ENCODE data around the gene TEX22. TPM values are rescaled to one million over a fixed set of nuclear protein-coding genes. Genes with fewer than 3 reads are reported as not detected.

Gene TEX22
- total RNA-seq, 1 donor = under 0.01 TPM

GRCh38 chr14:105439710-105440553, 41.6 kb downstream of the TEX22 start:
- TF ChIP-seq CTCF (IDR thresholded peaks at IDR 0.05; ENCODE audit: insufficient read depth, low read depth, low read length) = no peak
- no peak for DNase-seq (ENCODE audit: low read depth)
- no peak overlapping the region for H3K4me3 ChIP-seq (ENCODE audit: low read depth, low read length)

DNA sequence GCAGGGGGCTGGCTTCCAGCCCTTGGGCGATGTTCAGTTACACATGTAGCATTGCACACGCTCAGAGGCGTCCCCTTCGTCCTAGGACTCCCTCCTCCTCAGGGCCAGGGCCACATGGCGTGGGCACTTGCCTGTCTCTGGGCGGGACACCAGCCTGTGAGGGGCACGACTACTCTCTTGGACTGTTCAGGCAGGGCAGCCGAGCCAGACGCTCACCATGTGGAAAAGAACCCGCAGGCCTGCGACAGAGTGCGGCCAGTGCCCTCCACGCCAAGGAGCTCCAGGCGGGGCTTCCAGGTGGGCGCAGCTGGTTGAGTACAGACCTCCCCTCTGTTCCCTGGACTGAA, 42.2 kb downstream of the TEX22 start:
- H3K4me3 ChIP-seq (ENCODE audit: low read depth, low read length) = no peak overlapping the region
- no peak for TF ChIP-seq CTCF (IDR thresholded peaks at IDR 0.05; ENCODE audit: insufficient read depth, low read depth, low read length)
- DNase-seq (ENCODE audit: low read depth) = no peak

GRCh38 chr14:105440992-105441391, 42.7 kb downstream of the TEX22 start:
- no peak for DNase-seq (ENCODE audit: low read depth)
- TF ChIP-seq CTCF (IDR thresholded peaks at IDR 0.05; ENCODE audit: insufficient read depth, low read depth, low read length) = no peak
- H3K4me3 ChIP-seq (ENCODE audit: low read depth, low read length) = no peak overlapping the region

DNA sequence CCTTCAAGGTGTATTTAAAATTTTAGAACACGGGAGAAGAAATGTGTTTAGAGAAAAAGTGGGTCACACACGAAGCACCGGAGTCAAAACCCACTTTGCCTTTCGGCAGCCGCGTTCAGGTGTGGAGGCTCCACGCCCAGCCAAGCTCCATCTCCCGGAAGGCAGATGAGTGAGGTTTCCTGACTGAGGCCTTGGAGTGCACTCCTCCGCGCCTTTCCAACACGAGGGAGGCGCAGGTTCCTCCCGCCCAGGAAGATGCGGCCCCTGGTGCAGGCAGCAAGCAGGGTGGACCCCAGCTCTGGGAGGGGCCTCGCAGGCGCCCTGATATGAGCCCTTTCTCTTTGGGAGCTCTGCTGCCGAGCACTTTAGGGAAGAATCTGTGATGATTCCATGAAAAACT, 43.8 kb downstream of the TEX22 start:
- no peak for TF ChIP-seq CTCF (IDR thresholded peaks at IDR 0.05; ENCODE audit: insufficient read depth, low read depth, low read length)
- H3K4me3 ChIP-seq (ENCODE audit: low read depth, low read length) = no peak overlapping the region
- no peak for DNase-seq (ENCODE audit: low read depth)

- no peak for TF ChIP-seq CTCF (IDR thresholded peaks at IDR 0.05; ENCODE audit: insufficient read depth, low read depth, low read length)
- DNase-seq (ENCODE audit: low read depth) = no peak
- H3K4me3 ChIP-seq (ENCODE audit: low read depth, low read length) = no peak overlapping the region
Measured at GRCh38 chr14:105442834-105443233, 44.5 kb downstream of the TEX22 start.

DNA sequence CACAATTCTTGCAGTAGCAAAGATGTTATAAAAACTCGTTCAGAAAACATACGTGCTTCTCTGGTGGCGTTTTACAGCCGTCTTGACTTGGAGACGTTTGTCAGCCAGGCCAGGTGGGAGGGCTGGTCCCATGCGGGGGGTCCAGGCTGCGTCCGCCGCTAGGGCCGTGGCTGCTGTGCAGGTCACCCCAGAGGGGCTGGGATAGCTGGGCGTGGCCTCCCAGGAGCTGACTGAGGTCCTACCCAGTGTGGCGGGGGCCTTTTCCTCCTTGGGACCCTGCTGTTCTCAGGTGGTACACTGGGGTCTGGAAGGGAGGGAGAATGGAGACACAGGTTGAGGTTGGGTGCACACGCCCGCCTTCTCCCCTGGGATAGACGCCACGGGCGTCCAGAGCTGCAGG, 46.5 kb downstream of the TEX22 start:
- no peak overlapping the region for H3K4me3 ChIP-seq (ENCODE audit: low read depth, low read length)
- no peak for TF ChIP-seq CTCF (IDR thresholded peaks at IDR 0.05; ENCODE audit: insufficient read depth, low read depth, low read length)
- DNase-seq (ENCODE audit: low read depth) = no peak

DNA sequence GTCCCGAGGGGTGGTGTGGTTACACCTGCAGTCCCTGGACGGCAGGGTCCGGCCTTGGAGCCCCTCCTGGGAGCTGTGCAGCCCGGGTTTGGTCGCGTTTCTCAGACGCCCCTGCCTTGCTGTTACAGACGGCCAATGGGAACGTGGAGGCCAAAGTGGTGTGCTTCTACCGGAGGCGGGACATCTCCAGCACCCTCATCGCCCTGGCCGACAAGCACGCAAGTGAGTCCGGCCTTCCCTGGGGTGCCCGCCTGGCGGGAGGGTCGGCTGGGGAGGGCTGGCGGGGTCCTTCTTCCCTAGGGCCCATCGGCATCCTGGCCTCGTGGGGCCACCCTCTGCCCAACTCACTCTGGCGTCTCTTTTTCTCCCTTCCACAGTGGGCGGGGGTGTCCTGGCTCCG, 47.0 kb downstream of the TEX22 start:
- no peak for TF ChIP-seq CTCF (IDR thresholded peaks at IDR 0.05; ENCODE audit: insufficient read depth, low read depth, low read length)
- H3K4me3 ChIP-seq (ENCODE audit: low read depth, low read length) = no peak overlapping the region
- no peak for DNase-seq (ENCODE audit: low read depth)
